OCI-LY1 (cell line): ENCODE measurements around the gene MTHFSD.

ENCODE experiments used
- EZH2 ChIP-seq: fragments of 200-600 bp; sonication (generic), shearing (Covaris generic); IDR thresholded peaks from 2 replicates; pipeline ENCODE4 v1.8.0; 2017; ENCODE audit warnings: borderline replicate concordance, mixed run types, mild to moderate bottlenecking, antibody characterized with exemption, low read length, moderate library complexity, mixed read lengths
- TF ChIP-seq, protein P1 (sequence below): fragments of 200-600 bp; sonication (generic), shearing (Covaris generic); IDR thresholded peaks from 2 replicates; pipeline ENCODE4 v1.5.1; 2017; ENCODE audit warnings: mild to moderate bottlenecking, antibody characterized with exemption, low read length, moderate library complexity, mixed read lengths

DNA sequence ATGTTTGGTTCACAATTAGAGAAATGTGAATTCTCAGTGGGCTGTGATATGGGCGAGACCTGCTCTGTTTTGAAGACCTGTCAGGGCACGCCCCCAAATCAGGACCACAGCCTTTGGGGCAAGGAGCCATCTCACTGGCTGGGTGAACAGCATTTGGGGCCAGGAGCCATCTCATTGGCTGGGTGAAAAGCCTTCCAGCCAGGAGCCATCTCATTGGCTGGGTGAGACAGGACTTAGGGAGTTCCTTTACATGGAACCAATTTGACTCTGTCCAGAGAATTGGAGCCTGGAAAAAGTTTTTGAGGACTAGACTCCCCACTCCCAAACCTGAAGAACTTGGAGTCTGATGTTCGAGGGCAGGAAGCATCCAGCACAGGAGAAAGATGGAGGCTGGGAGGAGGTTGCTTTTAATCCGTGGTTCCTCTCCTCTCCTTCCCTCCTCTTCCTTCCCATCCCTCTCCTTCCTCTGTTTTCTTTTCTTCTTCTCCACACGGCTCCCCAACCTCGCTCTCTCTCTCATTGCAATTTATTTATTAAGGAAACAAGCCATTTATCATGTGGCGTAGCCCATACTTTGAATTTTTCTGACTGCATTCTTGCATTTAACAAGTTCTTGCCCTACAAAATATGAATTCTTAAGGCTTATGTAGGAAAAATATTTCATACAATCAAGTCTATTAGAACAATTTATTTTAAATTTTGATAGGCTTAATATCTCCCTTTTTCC lies 43.0 kb upstream of the MTHFSD start:
- TF ChIP-seq, protein P1, sequence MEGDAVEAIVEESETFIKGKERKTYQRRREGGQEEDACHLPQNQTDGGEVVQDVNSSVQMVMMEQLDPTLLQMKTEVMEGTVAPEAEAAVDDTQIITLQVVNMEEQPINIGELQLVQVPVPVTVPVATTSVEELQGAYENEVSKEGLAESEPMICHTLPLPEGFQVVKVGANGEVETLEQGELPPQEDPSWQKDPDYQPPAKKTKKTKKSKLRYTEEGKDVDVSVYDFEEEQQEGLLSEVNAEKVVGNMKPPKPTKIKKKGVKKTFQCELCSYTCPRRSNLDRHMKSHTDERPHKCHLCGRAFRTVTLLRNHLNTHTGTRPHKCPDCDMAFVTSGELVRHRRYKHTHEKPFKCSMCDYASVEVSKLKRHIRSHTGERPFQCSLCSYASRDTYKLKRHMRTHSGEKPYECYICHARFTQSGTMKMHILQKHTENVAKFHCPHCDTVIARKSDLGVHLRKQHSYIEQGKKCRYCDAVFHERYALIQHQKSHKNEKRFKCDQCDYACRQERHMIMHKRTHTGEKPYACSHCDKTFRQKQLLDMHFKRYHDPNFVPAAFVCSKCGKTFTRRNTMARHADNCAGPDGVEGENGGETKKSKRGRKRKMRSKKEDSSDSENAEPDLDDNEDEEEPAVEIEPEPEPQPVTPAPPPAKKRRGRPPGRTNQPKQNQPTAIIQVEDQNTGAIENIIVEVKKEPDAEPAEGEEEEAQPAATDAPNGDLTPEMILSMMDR = no peak
- no peak for TF ChIP-seq EZH2
